NCI-H510A treated with DMSO at 0.1 percent for 48 hours (cell line): Measurements from ENCODE around the gene FOXD2.
A peak's percentile ranks its signal among the peaks of the same experiment; 100 is the strongest.

Source experiments
- DNase-seq: peaks from one replicate; lab custom pipeline; 2025; lab: John Stamatoyannopoulos, UW

FOXD2 gene

DNA sequence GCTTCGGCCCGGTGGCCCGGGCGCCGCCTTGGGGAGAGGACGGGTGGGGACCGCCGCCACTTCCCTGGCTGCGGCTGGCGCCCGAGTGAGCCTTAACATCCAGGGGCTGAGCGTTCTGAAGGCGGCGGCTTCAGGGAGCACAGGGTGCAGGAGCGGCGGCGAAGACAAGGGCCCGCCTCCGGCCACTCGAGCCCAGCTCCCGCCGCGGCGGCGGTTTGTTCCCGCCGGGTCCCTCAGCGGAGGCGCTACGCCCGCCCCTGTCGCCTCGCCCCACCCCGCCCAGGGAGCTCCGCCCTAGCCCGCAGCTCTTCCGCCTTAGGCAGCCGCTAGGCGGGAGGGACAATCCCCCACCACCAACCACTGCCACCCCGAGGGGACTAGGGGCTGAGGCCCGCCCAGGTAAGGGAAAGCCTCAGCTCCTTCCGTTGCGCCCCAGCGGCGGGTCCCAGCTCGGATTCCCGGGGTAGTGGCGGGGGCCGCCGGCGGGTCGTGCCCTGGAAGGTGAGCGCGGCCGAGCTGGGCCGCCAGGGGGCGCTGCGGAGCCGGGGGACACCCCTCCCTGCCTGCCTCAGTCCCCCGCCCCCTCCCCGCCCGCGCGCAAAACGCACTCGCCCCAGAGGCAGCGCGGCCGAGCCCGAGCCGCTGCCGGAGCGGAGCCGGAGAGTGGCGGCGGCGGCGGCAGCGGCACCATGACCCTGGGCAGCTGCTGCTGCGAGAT lies at the start of gene FOXD2:
FOXD2 (plus strand) TSS at position 598 of the 718 bp plus-strand sequence; CDS start at position 690, 92 bp downstream.
- peak; percentile 85 for DNase-seq

DNA sequence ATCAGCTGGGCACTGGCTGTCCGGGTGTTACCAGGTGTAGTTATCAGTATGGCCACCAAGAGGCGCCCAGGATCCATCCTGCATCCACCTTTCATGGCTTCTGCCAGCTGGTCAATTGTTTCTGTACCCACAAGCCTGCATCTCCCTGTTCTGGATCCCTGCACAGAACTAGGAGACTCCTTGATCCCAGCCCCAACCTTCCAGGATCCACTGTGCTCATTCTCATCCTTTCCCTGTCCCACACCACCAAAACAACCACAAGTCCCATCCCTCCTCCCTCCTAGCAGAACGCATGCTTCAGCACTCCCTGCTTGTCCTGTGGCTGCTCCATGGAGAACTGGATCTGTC lies 49.0 kb upstream of the FOXD2 start:
- DNase-seq: peak; percentile 69

DNA sequence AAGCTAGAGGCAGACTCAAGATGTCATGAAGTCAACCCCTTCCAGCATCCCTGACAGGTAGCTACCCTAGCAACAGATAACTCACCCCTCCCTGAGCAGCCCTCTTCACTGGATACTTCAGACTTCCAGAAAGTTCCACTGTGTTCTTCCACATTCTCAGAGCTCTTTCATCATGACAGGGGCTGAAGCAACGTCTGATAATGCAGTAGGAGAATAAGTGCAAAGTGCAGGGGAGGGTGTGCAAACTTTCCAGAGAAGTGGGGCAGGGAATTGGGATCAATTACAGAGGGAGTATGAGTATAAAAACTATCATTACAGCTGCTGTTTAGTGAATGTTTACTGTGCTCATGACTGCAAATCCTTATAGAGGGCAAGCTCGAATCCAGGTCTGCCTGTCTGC lies 48.1 kb upstream of the FOXD2 start:
- no peak for DNase-seq

DNA sequence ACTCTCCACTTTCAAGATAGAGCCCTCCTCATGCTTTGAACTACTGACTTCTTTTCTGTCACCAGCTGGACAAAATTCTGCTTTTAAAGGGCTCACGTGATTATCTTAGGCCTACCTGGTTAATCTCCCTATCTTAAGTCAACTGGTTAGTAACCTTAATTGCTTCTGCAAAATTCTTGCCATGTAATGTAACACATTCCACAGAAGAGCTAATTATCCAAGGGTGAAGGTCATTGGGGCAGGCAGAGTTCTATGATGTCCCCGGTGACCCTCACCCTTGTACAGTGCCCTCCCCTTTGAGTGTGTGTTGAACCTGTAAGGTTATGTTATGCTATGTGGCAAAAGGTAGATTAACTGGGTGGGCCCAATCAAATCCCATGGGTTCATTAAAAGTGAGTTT lies 47.0 kb upstream of the FOXD2 start:
- DNase-seq: no peak

DNA sequence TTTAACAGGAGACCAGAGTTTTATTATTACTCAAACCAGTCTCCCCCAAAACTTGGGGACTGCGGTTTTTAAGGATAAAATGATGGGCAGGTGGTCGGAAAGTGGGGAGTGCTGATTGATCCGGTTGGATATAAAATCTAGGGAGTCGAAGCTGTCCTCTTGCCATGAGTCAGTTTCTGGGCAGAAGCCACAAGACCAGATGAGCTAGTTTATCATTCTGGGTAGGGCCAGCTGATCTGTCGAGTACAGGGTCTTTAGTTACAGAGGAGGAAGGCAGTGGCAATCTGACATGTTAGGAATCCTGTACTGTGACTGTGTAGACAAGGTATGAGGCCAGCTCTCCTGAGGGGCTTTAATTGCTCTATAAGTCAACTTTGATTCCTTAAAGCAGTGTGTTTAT lies 44.7 kb upstream of the FOXD2 start:
- no peak for DNase-seq

DNA sequence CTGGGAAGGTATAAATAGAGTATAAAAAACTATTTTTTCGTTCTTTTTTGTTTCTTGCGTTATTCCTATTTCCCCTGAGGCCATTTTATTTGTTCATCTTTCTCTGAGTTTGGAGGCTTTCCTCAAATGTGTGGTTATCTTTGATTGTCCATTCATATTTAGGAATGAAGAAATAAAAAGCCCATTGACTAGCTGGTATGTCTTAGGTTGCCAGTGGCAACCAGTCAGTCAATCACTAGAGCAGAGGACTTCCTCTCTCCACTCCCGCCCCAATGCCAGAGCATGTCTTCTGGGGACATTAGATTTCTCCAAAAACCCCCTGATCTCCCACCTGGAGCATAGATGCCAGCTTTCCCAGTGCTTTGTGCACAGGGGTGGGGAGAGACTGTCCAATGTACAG lies 42.4 kb upstream of the FOXD2 start:
- no peak for DNase-seq

DNA sequence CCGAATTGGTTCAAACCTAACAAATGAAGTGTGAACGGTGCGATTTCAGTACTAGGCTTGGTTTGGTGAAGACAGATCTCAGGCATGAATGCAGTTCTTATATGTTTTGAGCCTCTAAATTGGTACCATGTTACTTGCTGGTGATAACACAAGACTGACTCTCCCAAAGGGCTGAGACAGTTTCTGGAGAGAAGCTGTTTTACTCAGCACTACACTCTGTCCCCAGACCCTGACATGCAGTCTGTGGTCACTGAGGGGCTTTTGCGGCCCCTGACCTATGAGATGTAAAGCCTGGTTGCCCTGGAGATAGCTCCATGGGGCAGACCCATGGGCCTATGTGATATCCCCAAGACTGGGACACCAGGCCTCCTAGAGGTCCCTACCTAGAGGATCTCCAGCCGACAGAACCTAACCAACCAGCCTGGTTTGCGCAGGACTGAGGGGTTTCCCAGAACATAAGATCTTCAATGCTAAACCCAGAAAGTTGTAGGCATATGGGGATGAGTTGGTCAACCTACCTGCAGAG lies 41.1 kb upstream of the FOXD2 start:
- DNase-seq: no peak

DNA sequence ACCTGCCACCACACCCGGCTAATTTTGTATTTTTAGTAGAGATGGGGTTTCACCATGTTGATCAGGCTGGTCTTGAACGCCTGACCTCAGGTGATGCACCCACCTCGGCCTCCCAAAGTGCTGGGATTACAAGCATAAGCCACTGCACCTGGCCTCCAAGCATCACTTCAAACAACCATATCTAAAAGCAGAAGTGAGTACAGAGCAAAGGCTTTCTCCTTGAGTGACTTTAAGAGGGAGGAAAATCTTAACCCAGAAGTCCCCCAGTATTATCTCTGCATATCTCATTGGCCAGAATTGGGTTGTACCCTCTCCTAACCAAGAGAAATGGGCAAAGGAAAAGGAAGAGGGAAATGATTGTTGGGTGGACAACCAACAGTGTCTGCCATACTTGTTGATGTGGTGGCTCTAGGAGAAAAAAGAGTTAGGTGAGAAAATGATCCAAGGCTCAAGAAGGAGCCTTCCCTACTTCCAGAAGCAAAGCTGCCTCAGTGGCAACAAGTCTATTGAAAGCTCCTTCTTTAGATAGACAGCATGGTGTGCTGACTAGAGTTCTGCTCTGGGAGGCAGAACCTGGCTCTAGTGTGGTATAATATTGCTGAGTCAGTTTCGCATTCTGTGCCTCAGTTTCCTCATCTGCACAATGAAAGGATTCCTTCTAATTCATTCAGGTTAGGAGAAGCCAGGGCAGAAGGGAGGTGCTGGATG lies 38.6 kb upstream of the FOXD2 start:
- DNase-seq: no peak

DNA sequence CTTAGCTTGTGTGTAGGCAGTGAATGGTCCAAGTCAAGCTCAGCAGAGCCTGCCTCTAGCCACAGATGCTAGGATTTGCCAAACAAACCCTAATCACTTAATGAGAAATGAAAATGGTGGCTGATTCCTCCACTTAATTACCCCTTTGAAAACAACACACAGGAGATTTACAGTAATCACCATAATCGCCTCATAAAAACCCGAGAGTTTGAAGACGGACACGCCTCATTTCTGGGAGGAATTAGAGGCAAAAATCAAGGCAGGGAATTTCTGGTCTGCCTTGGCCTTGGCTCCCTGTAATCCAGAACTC lies 38.0 kb upstream of the FOXD2 start:
- no peak for DNase-seq

DNA sequence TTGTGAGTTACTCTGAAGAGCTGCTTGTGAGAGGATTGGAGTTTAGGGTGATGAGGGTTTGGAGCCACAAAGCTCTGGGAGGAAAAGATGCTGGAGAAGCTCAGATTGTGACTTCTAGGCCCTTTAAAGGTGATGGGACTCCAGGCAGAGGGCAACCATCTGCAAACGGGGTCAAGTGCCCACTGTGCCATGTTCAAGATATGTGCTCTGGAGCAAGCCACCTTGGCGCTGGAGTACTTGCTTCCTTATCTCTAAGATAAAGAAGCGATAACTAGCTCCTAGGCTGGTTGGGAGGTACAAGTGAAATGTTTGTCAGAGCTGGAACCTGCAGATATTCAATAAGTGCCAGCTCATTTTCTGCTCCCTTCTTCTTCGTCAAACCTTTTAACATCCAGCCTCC lies 36.1 kb upstream of the FOXD2 start:
- DNase-seq: no peak

DNA sequence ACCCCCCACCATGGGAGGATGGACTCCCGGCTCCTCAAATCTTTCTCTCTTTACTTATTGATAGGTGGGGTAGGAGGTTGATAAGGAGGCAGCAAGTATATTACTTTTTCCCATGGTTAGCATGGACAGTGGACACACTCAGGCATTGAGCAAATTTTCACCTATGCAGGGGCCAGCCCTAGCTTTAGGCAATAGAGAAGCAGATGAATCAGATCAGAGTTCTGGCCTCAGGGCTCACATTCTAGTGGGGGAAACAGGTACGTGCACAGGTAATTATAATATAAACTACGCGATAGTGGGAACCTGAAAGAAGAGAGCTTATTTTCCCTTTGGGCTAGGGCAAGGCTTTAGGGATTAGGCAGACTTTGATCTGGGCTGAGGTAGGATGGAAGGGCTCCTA lies 35.3 kb upstream of the FOXD2 start:
- DNase-seq: no peak

DNA sequence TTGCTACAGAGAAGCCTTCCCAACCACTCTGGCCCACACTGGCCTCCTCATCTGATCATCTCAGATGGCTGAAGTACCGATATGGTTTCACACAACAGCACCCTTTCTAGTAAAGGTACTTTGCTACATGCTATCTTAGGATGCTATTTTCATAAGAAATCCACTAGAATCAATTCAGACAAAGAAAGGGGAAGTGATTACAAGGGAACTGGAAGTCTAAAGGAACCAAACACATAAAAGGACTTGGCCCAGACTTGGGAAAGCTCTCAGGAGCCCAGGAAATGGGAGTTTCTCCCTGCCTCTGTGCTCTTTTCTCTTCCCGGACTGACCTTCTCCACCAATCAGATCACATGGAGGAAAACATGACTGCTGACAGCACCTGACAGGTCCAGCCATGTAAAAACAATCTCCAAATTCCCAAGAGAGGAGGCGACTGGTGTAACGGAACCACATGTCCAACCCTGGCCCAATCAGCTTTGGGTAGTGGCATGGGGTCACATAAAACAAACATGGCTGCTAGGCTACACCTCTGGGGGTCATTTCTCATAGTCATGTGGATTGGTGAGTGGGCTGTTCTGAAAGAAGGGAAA lies 34.4 kb upstream of the FOXD2 start:
- DNase-seq: no peak

DNA sequence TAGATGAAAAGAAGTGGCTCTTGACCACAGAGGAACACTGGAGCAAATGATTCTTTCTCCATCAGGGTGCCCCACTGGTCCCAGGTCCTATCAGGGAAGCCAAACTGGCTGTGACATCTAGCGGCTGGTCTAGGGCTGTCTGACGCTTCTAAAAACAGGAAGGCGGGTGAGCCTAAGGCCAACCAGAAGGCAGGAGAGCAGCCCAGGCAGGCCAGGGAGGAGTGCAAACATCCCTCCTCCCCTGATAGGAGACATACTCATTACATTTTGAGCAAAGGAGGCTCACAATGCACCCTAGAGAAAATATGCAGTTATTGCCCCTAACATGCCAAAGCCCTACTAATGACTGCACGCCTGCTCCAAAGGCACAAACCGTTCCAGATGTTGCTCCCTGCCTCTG lies 32.1 kb upstream of the FOXD2 start:
- no peak for DNase-seq

DNA sequence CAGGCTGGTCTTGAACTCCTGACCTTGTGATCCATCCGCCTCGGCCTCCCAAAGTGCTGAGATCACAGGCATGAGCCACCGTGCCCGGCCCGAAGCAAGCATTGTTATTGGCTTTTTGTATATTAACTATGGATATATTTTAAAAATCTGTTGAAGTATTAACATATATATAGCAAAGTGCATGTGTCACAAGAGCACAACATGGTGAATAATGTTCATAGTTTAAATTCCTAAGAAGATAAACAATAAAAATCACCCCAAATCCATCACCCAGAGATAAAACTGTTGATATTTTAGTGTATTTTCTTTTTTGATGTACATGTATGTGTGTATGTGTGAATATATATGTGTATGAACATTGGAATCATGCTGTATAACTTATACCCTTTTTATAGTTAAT lies 30.9 kb upstream of the FOXD2 start:
- DNase-seq: no peak

DNA sequence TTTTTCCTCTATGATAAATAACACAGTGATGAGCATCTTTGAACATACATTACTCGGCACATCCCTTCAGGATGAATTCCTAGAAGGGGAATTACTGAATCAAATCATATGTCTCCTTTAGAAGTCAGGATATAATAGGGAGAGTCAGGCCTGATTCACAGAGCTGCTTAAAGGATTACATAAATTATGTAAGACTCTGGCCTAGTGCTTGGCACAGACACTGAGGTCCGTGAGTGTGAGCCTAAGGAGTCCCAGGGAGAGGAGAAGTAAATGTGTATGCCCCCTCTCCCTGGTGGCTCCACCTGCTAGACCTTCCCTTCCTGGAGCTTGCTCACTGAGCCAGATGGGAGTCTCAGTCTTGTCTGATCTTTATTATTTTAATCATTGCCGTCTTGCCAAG lies 30.4 kb upstream of the FOXD2 start:
- no peak for DNase-seq

DNA sequence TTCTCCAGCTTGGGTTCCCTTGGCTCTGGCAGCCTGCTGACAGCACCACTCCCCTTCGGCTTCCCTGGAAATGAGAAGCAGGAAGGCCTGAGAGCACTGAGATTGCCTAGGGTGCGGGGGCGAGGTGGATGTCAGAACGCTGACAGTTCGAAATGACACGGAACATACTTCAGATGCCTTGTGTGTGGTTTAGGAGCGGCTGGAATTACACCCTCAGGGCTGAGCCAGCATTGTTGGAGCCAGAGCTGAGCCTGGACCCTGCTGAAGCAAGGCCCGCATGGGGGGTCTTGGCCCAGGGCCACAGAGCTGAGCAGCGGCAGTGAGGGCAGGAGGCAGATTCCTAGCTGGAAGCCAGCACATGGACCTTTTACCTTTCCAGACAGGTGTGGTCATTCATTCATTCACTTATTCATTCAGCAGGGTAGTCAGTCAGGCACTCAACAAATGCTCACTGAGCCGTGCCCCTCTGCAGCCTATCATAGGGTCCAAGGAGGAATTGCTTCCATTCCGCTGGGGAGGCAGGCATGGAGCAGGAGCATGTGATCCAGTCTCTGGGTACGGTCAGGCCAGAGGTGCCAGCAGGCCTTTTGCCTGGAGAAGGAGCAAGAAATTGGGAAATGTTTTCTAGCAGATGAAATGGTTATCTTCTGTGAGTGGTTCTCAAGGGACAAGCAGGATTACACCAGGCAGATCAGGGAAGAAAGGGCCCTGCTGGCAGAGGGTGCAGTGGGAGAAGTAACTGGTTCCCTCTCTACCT lies 28.4 kb upstream of the FOXD2 start:
- DNase-seq: no peak

DNA sequence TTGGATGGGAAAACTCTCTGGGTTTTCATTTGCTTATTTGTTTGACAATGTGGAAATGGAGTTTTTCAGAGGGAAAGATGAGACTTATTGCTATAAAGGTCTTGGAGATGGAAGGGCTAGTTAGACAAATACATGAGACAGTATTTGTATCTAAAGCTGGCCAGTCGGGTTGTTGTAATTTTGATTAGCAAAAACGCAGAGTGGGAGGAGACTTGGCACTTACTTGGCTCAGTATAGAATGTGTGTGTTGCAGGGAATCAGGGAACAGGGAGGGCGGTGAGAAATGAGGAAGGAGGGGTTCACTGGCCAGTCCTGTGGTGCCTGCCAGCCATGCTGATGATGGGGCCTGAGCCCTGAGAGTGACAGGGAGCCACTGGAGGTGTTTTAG lies 27.8 kb upstream of the FOXD2 start:
- DNase-seq: no peak

DNA sequence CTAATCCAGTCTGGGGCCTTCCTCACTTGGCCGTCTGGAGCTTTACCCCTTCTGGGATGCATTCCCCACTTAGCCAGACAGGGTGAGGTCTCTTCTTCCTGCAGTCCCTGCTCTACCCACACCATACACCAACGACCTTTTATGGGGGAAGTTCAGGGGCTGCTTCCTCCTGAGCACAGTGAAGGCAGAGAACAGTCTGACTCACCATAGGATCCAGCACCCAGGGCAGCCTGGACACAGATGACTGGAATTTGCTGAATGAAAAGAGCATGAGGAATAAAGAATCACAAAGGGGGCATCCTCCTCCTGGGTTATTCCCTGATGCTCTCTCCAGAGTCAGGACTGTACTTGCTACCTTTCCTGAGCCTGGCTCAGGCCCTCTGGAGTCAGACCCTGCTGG lies 26.4 kb upstream of the FOXD2 start:
- no peak for DNase-seq

DNA sequence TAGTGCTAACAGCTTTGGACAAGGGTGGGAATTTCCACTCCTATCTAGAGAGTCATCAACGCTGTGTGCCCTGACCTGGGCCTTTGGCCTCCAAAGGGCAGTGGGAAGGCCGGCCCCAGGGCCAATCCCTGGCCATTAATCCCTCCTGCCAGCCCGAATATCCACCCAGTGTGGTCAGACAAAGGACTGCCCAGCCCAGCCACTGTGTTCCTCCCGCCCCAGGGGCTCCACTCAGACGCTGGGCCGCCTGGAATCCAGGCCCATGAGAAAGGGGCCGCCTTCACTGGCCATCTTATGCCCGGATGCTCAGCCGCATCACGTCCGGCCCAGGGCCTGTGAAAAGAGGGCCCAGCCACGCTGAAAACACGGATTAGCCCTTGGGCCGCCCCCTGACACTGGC lies 25.4 kb upstream of the FOXD2 start:
- DNase-seq: no peak

DNA sequence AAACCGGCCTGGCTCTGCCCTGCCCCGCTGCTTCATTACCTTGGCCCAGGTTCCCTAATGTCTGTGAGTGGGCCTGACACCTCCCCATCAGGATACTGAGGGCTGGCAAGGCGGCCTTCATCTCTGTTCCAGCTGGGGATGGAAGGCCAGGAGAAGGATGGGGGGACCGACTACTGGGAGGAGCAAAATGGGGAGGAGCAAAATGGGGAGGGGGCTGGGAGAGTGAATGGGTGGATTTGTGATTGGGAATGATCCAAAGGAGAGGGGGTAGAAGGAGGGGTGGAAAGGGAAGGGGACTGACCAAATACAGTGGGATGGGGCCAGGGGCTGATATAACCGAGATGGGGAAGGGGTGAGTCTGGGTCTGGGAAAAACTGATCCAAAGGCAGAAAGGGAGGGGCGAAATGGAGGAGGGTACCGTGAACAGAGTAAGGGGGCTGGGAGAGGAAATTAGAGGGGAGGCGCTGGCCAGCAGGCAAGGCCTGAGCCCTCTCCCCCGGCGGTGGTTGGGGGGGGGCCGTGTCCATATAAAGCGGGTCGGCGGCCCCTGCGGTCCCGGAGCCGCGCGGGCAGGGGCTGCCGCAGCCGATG lies 22.0 kb upstream of the FOXD2 start, which contains the start of gene FOXE3:
FOXE3 (plus strand) TSS at position 558 of the 591 bp plus-strand sequence; CDS start at position 589, 31 bp downstream.
- no peak for DNase-seq

DNA sequence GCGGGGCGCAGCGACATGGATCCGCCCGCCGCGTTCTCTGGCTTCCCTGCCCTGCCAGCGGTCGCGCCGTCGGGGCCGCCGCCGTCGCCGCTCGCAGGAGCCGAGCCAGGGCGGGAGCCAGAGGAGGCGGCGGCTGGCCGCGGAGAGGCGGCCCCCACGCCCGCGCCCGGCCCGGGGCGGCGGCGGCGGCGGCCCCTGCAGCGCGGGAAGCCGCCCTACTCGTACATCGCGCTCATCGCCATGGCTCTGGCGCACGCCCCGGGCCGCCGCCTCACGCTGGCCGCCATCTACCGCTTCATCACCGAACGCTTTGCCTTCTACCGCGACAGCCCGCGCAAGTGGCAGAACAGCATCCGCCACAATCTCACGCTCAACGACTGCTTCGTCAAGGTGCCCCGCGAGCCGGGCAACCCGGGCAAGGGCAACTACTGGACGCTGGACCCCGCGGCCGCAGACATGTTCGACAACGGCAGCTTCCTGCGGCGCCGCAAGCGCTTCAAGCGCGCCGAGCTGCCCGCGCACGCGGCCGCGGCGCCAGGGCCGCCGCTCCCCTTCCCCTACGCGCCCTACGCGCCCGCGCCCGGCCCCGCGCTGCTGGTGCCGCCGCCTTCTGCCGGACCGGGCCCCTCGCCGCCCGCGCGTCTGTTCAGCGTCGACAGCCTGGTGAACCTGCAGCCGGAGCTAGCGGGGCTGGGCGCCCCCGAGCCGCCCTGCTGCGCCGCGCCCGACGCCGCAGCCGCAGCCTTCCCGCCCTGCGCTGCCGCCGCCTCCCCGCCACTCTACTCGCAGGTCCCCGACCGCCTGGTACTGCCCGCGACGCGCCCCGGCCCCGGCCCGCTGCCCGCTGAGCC lies 21.3 kb upstream of the FOXD2 start:
- peak; percentile 14 for DNase-seq
